Dendritic cell treated with granulocyte-macrophage colony-stimulating factor and Interleukin-4, amounts not matched to agents 40 ng/mL and 50 ng/mL, for 4 days (primary cell): ENCODE measurements around the gene ZNF358.

Source experiments
- H3K27ac Mint-ChIP-seq: one replicate; pipeline ENCODE4 v1.8.0; 2022; ENCODE audit warnings: mild to moderate bottlenecking, mixed read lengths
- H3K27me3 Mint-ChIP-seq: one replicate; pipeline ENCODE4 v1.8.0; 2022; ENCODE audit warnings: mild to moderate bottlenecking, mixed read lengths
- H3K36me3 Mint-ChIP-seq: one replicate; pipeline ENCODE4 v1.8.0; 2022; ENCODE audit warnings: low read depth, mixed read lengths
- H3K4me1 Mint-ChIP-seq: one replicate; pipeline ENCODE4 v1.8.0; 2022; ENCODE audit warnings: low read depth, mixed read lengths
- H3K4me3 Mint-ChIP-seq: one replicate; pipeline ENCODE4 v1.8.0; 2022; ENCODE audit warnings: mild to moderate bottlenecking, moderate library complexity, mixed read lengths
- H3K9me3 Mint-ChIP-seq: one replicate; pipeline ENCODE4 v1.8.0; 2022; ENCODE audit warnings: mixed read lengths
- intact Hi-C: fragments of 100-400 bp; cut with micrococcal nuclease; formaldehyde crosslinking; loops from one replicate; pipeline ENCODE4 v1.15.0; 2022

Gene ZNF358

DNA sequence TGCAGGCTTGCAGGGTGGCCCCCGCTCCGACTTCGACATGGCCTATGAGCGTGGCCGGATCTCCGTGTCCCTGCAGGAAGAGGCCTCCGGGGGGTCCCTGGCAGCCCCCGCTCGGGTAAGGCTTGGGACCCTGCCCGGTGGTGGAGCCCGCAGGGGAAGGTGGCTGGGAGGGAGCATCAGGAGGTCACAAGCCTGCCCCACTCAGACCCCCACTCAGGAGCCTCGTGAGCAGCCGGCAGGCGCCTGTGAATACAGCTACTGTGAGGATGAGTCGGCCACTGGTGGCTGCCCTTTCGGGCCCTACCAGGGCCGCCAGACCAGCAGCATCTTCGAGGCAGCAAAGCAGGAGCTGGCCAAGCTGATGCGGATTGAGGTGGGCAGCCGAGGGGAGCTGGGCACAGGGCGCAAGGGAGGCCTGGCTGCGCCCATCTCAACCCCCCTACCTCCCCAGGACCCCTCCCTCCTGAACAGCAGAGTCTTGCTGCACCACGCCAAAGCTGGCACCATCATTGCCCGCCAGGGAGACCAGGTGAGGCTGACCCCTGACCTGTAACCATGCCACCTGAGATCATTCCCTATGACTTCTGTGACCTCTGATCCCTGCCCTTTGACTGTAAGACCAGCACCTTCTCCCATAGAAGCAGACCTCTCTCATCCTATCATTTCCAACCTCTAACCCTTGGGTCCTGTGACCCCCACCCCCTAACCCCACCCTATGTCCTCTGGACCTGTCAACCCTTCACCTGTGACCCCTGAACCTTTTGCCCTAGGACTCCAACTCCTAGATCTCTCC is 26.8 kb downstream of the ZNF358 start:
- H3K4me3 Mint-ChIP-seq: peak overlapping the region; percentile 28
- no peaks in the 10 kb centered on the region for H3K9me3 Mint-ChIP-seq
- no peaks in the 10 kb centered on the region for H3K27me3 Mint-ChIP-seq
- peak overlapping the region; percentile 92 for H3K27ac Mint-ChIP-seq
- H3K4me1 Mint-ChIP-seq: peaks cover 70% of the 10 kb centered on the region
- peaks cover 85% of the 10 kb centered on the region for H3K36me3 Mint-ChIP-seq
- intact Hi-C loops: loop anchor here (1.0 kb wide), 1 partner anchor 7 kb away; the partner anchor contains the start of gene PNPLA6

- Mint-ChIP-seq H3K4me3 (peak overlapping the region; percentile 55), H3K9me3 (no peaks in the 10 kb centered on the region)
These were observed 28.7 kb downstream of the ZNF358 start for GRCh38 chr19:7544626-7545025.

GRCh38 chr19:7545300-7545699 is 29.4 kb downstream of the ZNF358 start:
- Mint-ChIP-seq H3K36me3 (peaks cover 84% of the 10 kb centered on the region), H3K27me3 (no peaks in the 10 kb centered on the region), H3K9me3 (no peaks in the 10 kb centered on the region), H3K4me1 (peaks cover 67% of the 10 kb centered on the region), H3K27ac (peak overlapping the region; percentile 92), H3K4me3 (peak overlapping the region; percentile 55)
- intact Hi-C loops: no loop called here

More at GRCh38 chr19:7544626-7545025, 28.7 kb downstream of the ZNF358 start:
- Mint-ChIP-seq H3K27me3 (no peaks in the 10 kb centered on the region), H3K4me1 (peaks cover 66% of the 10 kb centered on the region), H3K36me3 (peaks cover 84% of the 10 kb centered on the region), H3K27ac (peak overlapping the region; percentile 92)
- intact Hi-C loops: no loop called here

DNA sequence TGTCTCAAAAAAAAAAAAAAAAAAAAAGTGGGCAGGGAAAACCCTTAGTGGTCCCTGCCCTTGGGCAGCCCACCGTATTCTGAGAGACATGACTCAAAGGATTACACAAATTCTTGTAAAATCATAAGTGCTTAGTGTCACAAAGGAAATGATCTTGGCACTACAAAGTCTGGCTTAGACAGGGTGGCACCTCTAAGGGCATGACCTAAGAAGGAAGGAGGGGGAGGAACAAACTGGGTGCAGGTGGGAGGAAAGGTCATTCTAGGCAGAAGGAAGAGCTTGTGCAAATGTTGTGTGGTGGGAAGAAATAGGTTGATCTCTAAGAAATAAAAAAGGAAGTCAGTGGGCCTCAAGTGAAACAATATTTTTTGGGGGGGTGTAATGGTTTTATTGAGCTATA is 30.0 kb downstream of the ZNF358 start:
- H3K27ac Mint-ChIP-seq: peak overlapping the region; percentile 92
- peaks cover 84% of the 10 kb centered on the region for H3K36me3 Mint-ChIP-seq
- H3K4me3 Mint-ChIP-seq: no peak overlapping the region
- H3K9me3 Mint-ChIP-seq: no peaks in the 10 kb centered on the region
- peaks cover 68% of the 10 kb centered on the region for H3K4me1 Mint-ChIP-seq
- intact Hi-C loops: no loop called here
- H3K27me3 Mint-ChIP-seq: no peaks in the 10 kb centered on the region

DNA sequence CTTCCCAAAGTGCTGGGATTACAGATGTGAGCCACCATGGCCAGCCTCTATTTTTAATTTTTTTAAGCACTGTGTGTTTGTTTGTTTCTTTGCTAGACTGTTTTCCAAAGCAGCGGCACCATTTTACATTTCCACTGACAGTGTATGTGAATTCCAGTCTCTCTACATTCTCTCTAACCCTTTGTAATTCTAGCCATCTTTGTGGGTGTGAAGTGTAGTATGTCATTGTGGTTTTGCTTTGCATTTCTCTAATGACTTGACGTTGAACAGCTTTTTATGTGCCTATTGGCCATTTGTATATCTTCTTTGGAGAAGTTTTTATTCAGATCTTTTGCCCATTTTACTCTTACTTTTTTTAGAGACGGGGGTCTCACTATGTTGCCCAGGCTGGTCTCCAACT is 31.3 kb downstream of the ZNF358 start:
- intact Hi-C loops: no loop called here
- Mint-ChIP-seq H3K27me3 (no peaks in the 10 kb centered on the region), H3K36me3 (peaks cover 84% of the 10 kb centered on the region), H3K27ac (no peak overlapping the region), H3K9me3 (no peaks in the 10 kb centered on the region), H3K4me1 (peaks cover 61% of the 10 kb centered on the region), H3K4me3 (no peak overlapping the region)

- intact Hi-C loops: no loop called here
- Mint-ChIP-seq H3K36me3 (peaks cover 87% of the 10 kb centered on the region), H3K9me3 (no peaks in the 10 kb centered on the region), H3K4me1 (peaks cover 46% of the 10 kb centered on the region), H3K4me3 (no peak overlapping the region), H3K27ac (peak overlapping the region; percentile 34), H3K27me3 (no peaks in the 10 kb centered on the region)
These were observed 33.7 kb downstream of the ZNF358 start for GRCh38 chr19:7549429-7550148.

- Mint-ChIP-seq H3K9me3 (no peaks in the 10 kb centered on the region), H3K27ac (no peak overlapping the region), H3K4me1 (peaks cover 39% of the 10 kb centered on the region), H3K4me3 (no peak overlapping the region), H3K36me3 (peaks cover 90% of the 10 kb centered on the region), H3K27me3 (no peaks in the 10 kb centered on the region)
- intact Hi-C loops: no loop called here
These were observed 34.4 kb downstream of the ZNF358 start for GRCh38 chr19:7550169-7550770.

- Mint-ChIP-seq H3K36me3 (peaks cover 90% of the 10 kb centered on the region), H3K9me3 (no peaks in the 10 kb centered on the region), H3K4me3 (no peak overlapping the region), H3K4me1 (peaks cover 30% of the 10 kb centered on the region), H3K27ac (peak overlapping the region; percentile 46), H3K27me3 (no peaks in the 10 kb centered on the region)
- intact Hi-C loops: no loop called here
These were observed 35.3 kb downstream of the ZNF358 start for GRCh38 chr19:7550987-7551761.

DNA sequence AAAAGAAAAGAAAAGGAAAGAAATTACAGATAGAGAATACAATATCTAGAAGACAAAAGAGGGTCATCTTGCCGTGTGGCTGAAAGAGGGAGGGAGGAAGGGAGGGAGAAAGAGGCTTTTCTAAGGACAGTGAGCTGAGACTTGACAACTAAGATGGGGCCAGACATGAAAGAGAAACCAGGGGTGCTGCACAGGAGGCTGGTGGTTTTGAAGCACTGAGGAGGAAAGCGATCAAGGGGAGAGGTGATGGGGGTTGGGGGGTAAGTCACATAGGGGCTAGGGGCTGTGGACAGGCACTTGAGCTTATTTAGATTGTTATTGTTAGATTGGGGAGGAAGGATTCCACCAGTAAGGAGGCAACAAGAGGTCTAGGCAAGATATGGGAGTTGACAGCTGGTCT is 36.9 kb downstream of the ZNF358 start:
- H3K27ac Mint-ChIP-seq: peak overlapping the region; percentile 46
- H3K4me3 Mint-ChIP-seq: no peak overlapping the region
- no peaks in the 10 kb centered on the region for H3K9me3 Mint-ChIP-seq
- no peaks in the 10 kb centered on the region for H3K27me3 Mint-ChIP-seq
- intact Hi-C loops: no loop called here
- peaks cover 97% of the 10 kb centered on the region for H3K36me3 Mint-ChIP-seq
- peaks cover 27% of the 10 kb centered on the region for H3K4me1 Mint-ChIP-seq

DNA sequence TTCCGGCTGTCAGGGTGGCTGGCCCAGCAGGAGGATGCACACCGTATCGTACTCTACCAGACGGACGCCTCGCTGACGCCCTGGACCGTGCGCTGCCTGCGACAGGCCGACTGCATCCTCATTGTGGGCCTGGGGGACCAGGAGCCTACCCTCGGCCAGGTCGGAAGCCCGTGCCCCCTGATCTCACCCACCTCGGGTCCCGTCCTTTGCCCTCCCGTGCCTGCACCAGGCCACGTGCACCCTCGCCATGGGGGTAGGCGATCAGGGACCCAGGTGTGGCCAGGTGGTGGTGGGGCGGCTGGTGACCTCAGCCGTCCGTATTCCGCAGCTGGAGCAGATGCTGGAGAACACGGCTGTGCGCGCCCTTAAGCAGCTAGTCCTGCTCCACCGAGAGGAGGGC is 38.7 kb downstream of the ZNF358 start:
- no peak overlapping the region for H3K4me3 Mint-ChIP-seq
- intact Hi-C loops: no loop called here
- H3K27me3 Mint-ChIP-seq: no peaks in the 10 kb centered on the region
- H3K36me3 Mint-ChIP-seq: peaks cover 100% of the 10 kb centered on the region
- H3K4me1 Mint-ChIP-seq: peaks cover 32% of the 10 kb centered on the region
- no peaks in the 10 kb centered on the region for H3K9me3 Mint-ChIP-seq
- H3K27ac Mint-ChIP-seq: no peak overlapping the region

- Mint-ChIP-seq H3K27me3 (no peaks in the 10 kb centered on the region), H3K9me3 (no peaks in the 10 kb centered on the region), H3K27ac (no peak overlapping the region), H3K4me1 (peaks cover 25% of the 10 kb centered on the region), H3K4me3 (no peak overlapping the region), H3K36me3 (peaks cover 100% of the 10 kb centered on the region)
- intact Hi-C loops: no loop called here
These were observed 39.3 kb downstream of the ZNF358 start for GRCh38 chr19:7554990-7555864.

- H3K4me3 Mint-ChIP-seq: no peak overlapping the region
- intact Hi-C loops: no loop called here
- no peaks in the 10 kb centered on the region for H3K9me3 Mint-ChIP-seq
- peaks cover 100% of the 10 kb centered on the region for H3K36me3 Mint-ChIP-seq
- no peaks in the 10 kb centered on the region for H3K27me3 Mint-ChIP-seq
- H3K4me1 Mint-ChIP-seq: peaks cover 17% of the 10 kb centered on the region
- H3K27ac Mint-ChIP-seq: no peak overlapping the region
These were observed 40.9 kb downstream of the ZNF358 start for GRCh38 chr19:7556696-7557315.
